ENCODE results near the gene C2CD4A. TPM values are rescaled to one million over a fixed set of nuclear protein-coding genes. Genes with fewer than 3 reads are reported as not detected.

The C2CD4A gene
- total RNA-seq, 1 experiment from 2014 or later: not detected

- RAD21 ChIA-PET (ENCODE audit: low non-redundant PET in 1 of 2, low total read pairs in 2 of 2, uncharacterized antibody in 2 of 2, unreplicated experiment in 2 of 2): no interaction called here
- Histone ChIP-seq H3K9me2 (ENCODE audit: insufficient read depth) (no peaks in the 10 kb centered on the region), H3K27me3 (ENCODE audit: insufficient read depth, low read length) (no peaks in the 10 kb centered on the region), H3K27ac (ENCODE audit: low read depth, low read length) (peak overlapping the region; percentile 62), H3K79me2 (ENCODE audit: insufficient read depth, low read length) (peaks cover under 1% of the 10 kb centered on the region; the same call in 1 of the 2 replicates), H3K9ac (ENCODE audit: low read length) (peak overlapping the region; percentile 72), H3K4me1 (ENCODE audit: control insufficient read depth in 1 of 2, insufficient read depth in 2 of 2, low read length in 2 of 2) (peaks cover 7 to 19% of the 10 kb centered on the region in 2 experiments), H3K4me2 (ENCODE audit: low read length) (peak overlapping the region; percentile 93), H3K36me3 (ENCODE audit: control insufficient read depth in 1 of 2, insufficient read depth in 2 of 2, low read length in 2 of 2) (no peaks in the 10 kb centered on the region), H3K4me3 (replicated peaks in 1 of 2; ENCODE audit: low read depth in 1 of 2, low read length in 2 of 2) (peak overlapping the region; percentile 69 to 91), H3K9me3 (ENCODE audit: control insufficient read depth in 1 of 2, insufficient read depth in 1 of 2, low read depth in 1 of 2, low read length in 2 of 2) (no peaks in the 10 kb centered on the region), H2AFZ (ENCODE audit: low read depth, low read length, poor library complexity, severe bottlenecking) (peak overlapping the region; percentile 40), H4K20me1 (ENCODE audit: insufficient read depth) (no peaks in the 10 kb centered on the region)
- ATAC-seq: no peak
- TF ChIP-seq CTCF (IDR thresholded peaks at IDR 0.05 in 2 of 3, conservative IDR thresholded peaks at IDR 0.05 in 1 of 3; ENCODE audit: borderline replicate concordance in 1 of 3, insufficient read depth in 1 of 3, low read depth in 2 of 3, low read length in 2 of 3) (0 out of 6 replicates have a peak, but pooled peaks of 1 of the 3 experiments have one; percentile 12), CEBPB (IDR thresholded peaks at IDR 0.05; ENCODE audit: low read depth) (no peak), POLR2A (IDR thresholded peaks at IDR 0.05; ENCODE audit: borderline replicate concordance, extremely low read depth, insufficient read depth, insufficient read length) (no peak)
- BruUV-seq (replicated peaks): TSS peak; percentile 51
- DNase-seq (ENCODE audit: low read depth, low spot score): no peak
- CTCF ChIA-PET: interaction anchor here (0.5 to 1.9 kb wide), 3 partner anchors 9 to 1466 kb away, joined by 3 to 5 read pairs (median 4); no protein-coding TSS in a partner anchor
- intact Hi-C loops (cut with micrococcal nuclease): no loop called here
- POLR2A ChIA-PET: no interaction called here
Observed at GRCh38 chr15:62059108-62059815, 7.5 kb upstream of the C2CD4A start.

- peak overlapping the region; percentile 62 for H3K27ac ChIP-seq (ENCODE audit: low read depth, low read length)
- peak overlapping the region; percentile 40 for H2AFZ ChIP-seq (ENCODE audit: low read depth, low read length, poor library complexity, severe bottlenecking)
- ATAC-seq (peak; percentile 51), DNase-seq (ENCODE audit: low read depth, low spot score) (no peak)
- H3K27me3 ChIP-seq (ENCODE audit: insufficient read depth, low read length): no peaks in the 10 kb centered on the region
- CTCF ChIA-PET: interaction anchor here (0.6 to 1.9 kb wide), 9 partner anchors 9 to 226 kb away, joined by 3 to 10 read pairs (median 4); no protein-coding TSS in a partner anchor
- peak overlapping the region; percentile 69 to 91 for H3K4me3 ChIP-seq (replicated peaks in 1 of 2; ENCODE audit: low read depth in 1 of 2, low read length in 2 of 2)
- H3K4me2 ChIP-seq (ENCODE audit: low read length): peak overlapping the region; percentile 93
- POLR2A ChIA-PET: interaction anchor here (1.0 to 1.1 kb wide), 2 partner anchors 9 to 66 kb away, joined by 3 read pairs; no protein-coding TSS in a partner anchor
- BruUV-seq (replicated peaks): no TSS peak
- H3K79me2 ChIP-seq (ENCODE audit: insufficient read depth, low read length): no peaks in the 10 kb centered on the region
- H3K36me3 ChIP-seq (ENCODE audit: control insufficient read depth in 1 of 2, insufficient read depth in 2 of 2, low read length in 2 of 2): no peaks in the 10 kb centered on the region
- RAD21 ChIA-PET (ENCODE audit: low non-redundant PET in 1 of 2, low total read pairs in 2 of 2, uncharacterized antibody in 2 of 2, unreplicated experiment in 2 of 2): no interaction called here
- no peaks in the 10 kb centered on the region for H3K9me2 ChIP-seq (ENCODE audit: insufficient read depth)
- no peaks in the 10 kb centered on the region for H4K20me1 ChIP-seq (ENCODE audit: insufficient read depth)
- no peaks in the 10 kb centered on the region for H3K9me3 ChIP-seq (ENCODE audit: control insufficient read depth in 1 of 2, insufficient read depth in 1 of 2, low read depth in 1 of 2, low read length in 2 of 2)
- H3K9ac ChIP-seq (ENCODE audit: low read length): peak overlapping the region; percentile 72
- intact Hi-C loops (cut with micrococcal nuclease): no loop called here
- peaks cover 6 to 19% of the 10 kb centered on the region in 2 experiments for H3K4me1 ChIP-seq (ENCODE audit: control insufficient read depth in 1 of 2, insufficient read depth in 2 of 2, low read length in 2 of 2)
- no peak for TF ChIP-seq SP1 (IDR thresholded peaks at IDR 0.05; ENCODE audit: low read depth)
- TF ChIP-seq ZFX (IDR thresholded peaks at IDR 0.05): no peak
- no peak for TF ChIP-seq REST (IDR thresholded peaks at IDR 0.05; ENCODE audit: low read depth)
- TF ChIP-seq CBX3 (IDR thresholded peaks at IDR 0.05; ENCODE audit: low read depth): no peak
- no peak for TF ChIP-seq SRF (IDR thresholded peaks at IDR 0.05; ENCODE audit: low read depth)
- no peak for TF ChIP-seq EZH2 (IDR thresholded peaks at IDR 0.05)
- no peak for TF ChIP-seq ATF3 (IDR thresholded peaks at IDR 0.05)
- no peak for TF ChIP-seq ZBTB33 (IDR thresholded peaks at IDR 0.05; ENCODE audit: extremely low read depth, insufficient replicate concordance, low read length)
Observed at GRCh38 chr15:62059816-62060112, 7.0 kb upstream of the C2CD4A start.
